ENCODE measurements around the gene PIM3.

Gene PIM3

DNA sequence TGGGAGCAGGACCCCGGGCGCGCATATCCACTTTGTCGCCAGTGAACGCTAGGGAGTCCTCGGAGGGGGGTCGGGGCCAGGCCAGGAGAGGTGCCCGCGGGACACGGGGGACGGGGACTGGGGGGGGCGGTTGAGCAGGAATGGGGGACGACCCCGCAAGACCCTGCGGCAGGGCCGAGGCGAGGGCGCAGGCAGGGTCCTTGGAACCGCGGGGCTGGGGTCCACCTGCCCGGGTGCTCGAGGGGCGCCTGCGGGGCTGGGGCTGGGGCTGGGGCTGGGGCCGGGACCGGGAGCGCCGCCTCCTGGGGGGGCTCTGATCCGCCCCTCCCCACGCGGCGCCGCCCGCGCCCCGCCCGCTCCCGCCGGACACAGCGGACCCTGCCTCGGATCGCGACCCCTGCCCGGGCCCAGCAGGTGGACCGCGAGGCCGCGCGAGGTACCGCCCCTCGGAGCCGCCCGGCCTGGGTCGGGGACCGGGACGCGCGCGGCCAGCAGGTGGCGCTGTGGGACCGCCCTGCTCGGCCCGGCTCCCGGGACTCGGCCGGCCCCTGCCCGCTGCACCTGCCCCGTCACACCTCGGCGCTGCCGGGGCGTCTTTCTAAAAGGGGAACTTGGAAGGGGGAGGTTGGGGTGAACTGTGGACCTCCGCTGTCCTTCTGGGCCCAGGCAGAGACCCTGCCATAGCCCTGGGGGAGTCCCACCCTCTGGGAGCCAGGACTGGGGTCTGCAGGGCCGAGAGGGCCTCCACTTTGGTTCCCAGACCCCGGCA lies 31.2 kb upstream of the PIM3 start:
- Histone ChIP-seq H3K4me3 (ENCODE audit: low read length) (no peak overlapping the region), H3K27me3 (ENCODE audit: insufficient read depth, low read length) (peaks cover 19% of the 10 kb centered on the region), H3K27ac (ENCODE audit: low read length) (no peak overlapping the region), H3K4me1 (ENCODE audit: insufficient read depth, low read length) (no peaks in the 10 kb centered on the region), H3K9ac (ENCODE audit: low read depth, low read length) (no peak overlapping the region), H3K36me3 (ENCODE audit: insufficient read depth, low read depth, low read length) (no peaks in the 10 kb centered on the region), H3K9me3 (ENCODE audit: insufficient read depth, low read depth, low read length) (no peaks in the 10 kb centered on the region)

DNA sequence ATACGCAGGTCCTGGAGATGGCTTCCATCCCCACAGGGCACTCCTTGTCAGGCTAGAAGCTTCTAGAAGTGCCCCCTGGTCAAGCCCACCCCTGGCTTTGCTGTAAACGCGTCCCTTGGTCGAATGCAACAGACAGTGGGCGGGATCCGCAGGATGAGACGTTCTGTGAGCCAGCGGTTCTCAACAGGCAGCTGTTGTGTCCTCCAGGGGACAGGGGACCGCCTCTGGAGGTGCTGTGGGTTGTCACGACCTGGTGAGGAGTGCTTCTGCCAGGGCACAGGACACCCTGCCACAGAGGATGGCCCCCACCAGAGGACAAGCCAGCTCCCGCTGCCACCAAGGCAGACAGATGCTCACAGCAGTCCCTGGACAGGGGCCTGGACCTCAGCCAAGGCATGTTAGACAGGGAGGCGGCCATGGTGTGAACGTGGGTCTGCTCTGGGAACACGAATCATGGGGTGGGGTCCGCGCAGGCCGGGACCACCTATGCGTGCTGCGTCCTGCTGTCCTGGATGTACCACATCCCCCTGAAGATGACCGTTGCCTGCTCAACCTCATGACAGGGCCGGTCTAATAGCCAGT lies 30.5 kb upstream of the PIM3 start:
- Histone ChIP-seq H3K27ac (ENCODE audit: low read length) (no peak overlapping the region), H3K4me3 (ENCODE audit: low read length) (no peak overlapping the region)

DNA sequence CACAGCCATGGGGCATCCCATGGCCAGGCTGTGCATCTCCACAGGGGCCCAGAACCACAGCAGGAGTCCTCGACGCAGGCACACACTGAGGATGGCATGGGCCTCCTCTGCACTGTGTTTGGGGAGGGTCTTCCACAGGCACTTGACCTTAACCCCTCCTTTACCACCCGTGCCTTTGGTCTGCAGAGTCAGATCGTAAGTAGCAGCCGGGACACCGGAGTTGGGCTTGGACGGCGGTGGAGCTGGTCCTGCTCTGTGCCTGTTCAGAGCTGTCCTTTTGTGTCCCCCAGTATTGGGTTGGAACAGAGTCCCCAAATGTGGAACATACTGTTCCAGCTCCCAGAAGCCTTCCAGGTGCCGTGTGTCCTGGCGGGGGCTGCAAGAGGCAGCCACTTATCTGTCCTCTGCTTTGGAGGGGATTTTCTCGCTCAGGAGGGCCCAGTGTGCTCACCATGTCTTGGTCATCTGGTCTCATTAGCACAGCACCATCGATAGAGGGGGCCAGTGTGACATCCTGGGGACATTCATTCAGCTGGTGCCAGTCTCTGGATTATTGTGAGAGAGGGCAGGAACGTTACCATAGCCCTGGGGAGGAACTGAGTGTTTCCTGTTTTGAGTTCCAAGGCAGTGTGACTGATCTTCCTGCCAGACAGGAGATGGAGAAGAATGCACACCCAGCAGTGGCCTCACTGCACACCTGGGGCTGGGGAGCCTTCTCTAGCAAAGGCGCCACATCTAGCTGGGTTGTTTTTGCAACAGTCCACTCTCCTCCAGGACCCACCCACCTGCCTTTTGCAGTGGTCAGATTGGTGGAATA lies 29.8 kb upstream of the PIM3 start:
- H3K9me3 ChIP-seq (ENCODE audit: insufficient read depth, low read depth, low read length) = no peaks in the 10 kb centered on the region
- no peak overlapping the region for H3K9ac ChIP-seq (ENCODE audit: low read depth, low read length)
- H3K4me3 ChIP-seq (ENCODE audit: low read length) = no peak overlapping the region
- H3K36me3 ChIP-seq (ENCODE audit: insufficient read depth, low read depth, low read length) = no peaks in the 10 kb centered on the region
- peaks cover 19% of the 10 kb centered on the region for H3K27me3 ChIP-seq (ENCODE audit: insufficient read depth, low read length)
- H3K4me1 ChIP-seq (ENCODE audit: insufficient read depth, low read length) = no peaks in the 10 kb centered on the region
- H3K27ac ChIP-seq (ENCODE audit: low read length) = no peak overlapping the region

More for the DNA sequence above, 30.5 kb upstream of the PIM3 start:
- no peaks in the 10 kb centered on the region for H3K36me3 ChIP-seq (ENCODE audit: insufficient read depth, low read depth, low read length)
- H3K27me3 ChIP-seq (ENCODE audit: insufficient read depth, low read length) = peaks cover 19% of the 10 kb centered on the region
- no peaks in the 10 kb centered on the region for H3K4me1 ChIP-seq (ENCODE audit: insufficient read depth, low read length)
- H3K9ac ChIP-seq (ENCODE audit: low read depth, low read length) = no peak overlapping the region
- no peaks in the 10 kb centered on the region for H3K9me3 ChIP-seq (ENCODE audit: insufficient read depth, low read depth, low read length)

DNA sequence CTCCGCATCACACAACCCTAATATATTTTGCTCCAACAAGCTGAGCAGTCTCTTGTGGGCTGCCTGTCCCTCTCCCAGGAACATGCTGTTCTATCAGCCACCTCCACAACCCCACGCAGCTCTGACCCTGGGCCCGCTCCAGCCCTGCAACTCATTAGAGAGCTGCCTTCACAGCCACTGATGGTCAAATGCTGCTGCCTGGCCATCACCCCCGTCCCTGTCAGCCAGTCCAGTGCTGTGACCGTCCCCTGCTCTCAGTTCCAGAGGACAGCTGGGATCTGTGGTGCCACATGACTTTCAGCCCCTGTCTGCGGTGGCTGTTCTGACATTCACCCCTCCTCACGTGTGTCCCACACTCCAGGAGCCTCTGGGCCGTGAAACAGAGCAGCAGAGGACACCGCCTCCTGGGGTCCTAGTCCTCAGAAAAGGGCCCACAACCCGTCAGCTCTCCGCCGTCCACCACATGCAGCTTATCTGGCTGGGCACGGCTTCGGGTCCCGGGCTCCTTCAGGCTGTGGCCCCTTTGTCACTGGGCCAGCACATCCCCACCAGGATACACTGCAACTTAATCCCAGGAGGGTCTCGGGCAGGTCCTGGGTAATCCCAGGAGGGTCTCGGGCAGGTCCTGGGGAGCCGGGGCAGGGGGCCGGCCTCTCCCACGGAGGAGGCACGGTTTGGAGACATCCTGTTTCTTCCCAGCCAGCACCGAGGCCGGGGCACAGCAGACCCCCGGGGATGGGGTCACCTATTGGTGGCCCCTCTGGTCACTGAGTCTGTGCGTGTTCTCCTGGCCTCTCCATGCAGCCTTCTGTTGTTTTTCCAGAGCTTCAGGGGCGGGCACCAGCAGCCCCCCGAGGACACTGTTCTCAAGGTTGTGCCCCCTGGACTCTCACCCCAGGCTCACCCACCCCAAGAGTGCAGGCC lies 27.1 kb upstream of the PIM3 start:
- Histone ChIP-seq H3K9ac (ENCODE audit: low read depth, low read length) (no peak overlapping the region), H3K9me3 (ENCODE audit: insufficient read depth, low read depth, low read length) (no peaks in the 10 kb centered on the region), H3K36me3 (ENCODE audit: insufficient read depth, low read depth, low read length) (no peaks in the 10 kb centered on the region), H3K4me1 (ENCODE audit: insufficient read depth, low read length) (no peaks in the 10 kb centered on the region), H3K4me3 (ENCODE audit: low read length) (no peak overlapping the region), H3K27me3 (ENCODE audit: insufficient read depth, low read length) (peaks cover 19% of the 10 kb centered on the region), H3K27ac (ENCODE audit: low read length) (no peak overlapping the region)

DNA sequence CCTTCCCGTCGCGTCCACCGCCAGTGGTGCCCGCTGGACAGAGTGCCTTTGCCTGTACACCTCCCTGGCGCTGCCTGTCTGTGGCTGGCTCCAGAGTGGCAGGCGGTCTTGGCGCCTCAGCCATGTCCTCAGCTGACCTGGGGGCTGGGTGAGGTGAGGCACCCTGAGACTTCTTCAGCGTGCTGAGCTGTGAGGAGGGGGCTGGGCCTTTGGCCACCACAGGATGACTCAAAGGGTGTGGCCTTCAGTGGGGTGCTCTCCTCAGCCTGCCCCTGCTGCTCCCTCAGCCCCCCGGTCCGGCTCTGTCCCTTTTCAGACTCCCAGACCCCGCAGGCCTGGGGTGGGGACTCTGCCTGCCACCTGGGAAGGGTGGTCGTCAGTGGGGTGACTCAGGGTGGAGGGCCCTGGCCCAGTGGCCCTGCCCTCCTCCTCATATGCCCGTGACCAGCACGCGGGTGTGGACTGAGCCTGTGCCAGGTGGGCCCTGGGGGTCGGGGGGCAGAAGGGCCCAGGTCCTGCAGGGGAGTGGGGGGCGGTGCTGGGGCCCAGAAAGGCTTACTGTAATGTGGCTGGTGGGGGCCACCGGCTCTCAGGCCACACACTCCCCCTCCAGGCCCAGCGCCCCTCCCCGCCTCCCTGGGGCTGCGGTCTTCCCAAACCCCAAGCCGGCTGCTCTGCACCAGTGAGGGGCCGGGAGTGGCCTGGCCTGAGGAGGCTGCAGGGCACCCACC lies 26.2 kb upstream of the PIM3 start:
- H3K27me3 ChIP-seq (ENCODE audit: insufficient read depth, low read length) = peaks cover 19% of the 10 kb centered on the region
- no peaks in the 10 kb centered on the region for H3K4me1 ChIP-seq (ENCODE audit: insufficient read depth, low read length)
- no peaks in the 10 kb centered on the region for H3K36me3 ChIP-seq (ENCODE audit: insufficient read depth, low read depth, low read length)
- H3K9me3 ChIP-seq (ENCODE audit: insufficient read depth, low read depth, low read length) = no peaks in the 10 kb centered on the region
- peak overlapping the region; percentile 50; the same call in 1 of the 2 replicates for H3K4me3 ChIP-seq (ENCODE audit: low read length)
- no peak overlapping the region; the same call in 1 of the 2 replicates for H3K9ac ChIP-seq (ENCODE audit: low read depth, low read length)
- H3K27ac ChIP-seq (ENCODE audit: low read length) = no peak overlapping the region

DNA sequence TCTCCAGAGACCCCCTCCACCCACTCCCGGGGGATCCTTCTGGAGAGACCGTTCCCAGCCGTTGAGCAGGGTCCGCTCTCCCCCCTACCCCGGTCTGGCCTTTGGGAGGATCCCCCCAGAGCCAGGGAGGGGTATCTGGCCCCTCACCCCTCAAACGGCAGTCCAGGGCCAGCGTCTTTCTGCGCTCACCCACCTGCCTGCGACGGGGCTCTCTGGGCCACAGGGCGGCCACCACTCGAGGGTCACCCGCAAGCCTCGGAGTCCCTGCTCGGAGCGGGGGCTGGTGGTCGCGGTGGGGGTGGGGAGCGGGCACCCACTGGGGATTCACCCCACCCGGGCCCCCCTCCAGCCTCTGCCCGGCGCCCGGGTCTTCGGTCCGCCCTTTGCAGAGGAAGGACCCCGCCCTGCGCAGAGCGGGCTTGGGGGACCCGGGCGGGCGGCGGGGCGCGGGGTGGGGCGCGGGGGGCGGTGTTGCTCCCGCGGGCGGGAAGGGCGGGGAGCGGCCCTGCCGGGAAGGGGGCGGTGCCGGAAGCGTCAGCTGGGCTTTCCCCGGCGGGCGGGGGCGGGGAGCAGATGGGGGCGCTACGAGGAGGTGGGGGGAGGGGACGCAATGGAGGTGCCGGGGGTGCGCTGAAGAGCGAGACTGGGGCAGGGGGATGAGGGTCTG lies 25.5 kb upstream of the PIM3 start:
- H3K27ac ChIP-seq (ENCODE audit: low read length) = no peak overlapping the region
- peak overlapping the region; percentile 50; the same call in 1 of the 2 replicates for H3K4me3 ChIP-seq (ENCODE audit: low read length)
- peaks cover 14% of the 10 kb centered on the region for H3K27me3 ChIP-seq (ENCODE audit: insufficient read depth, low read length)
- H3K9ac ChIP-seq (ENCODE audit: low read depth, low read length) = no peak overlapping the region; the same call in 1 of the 2 replicates
- H3K9me3 ChIP-seq (ENCODE audit: insufficient read depth, low read depth, low read length) = no peaks in the 10 kb centered on the region
- no peaks in the 10 kb centered on the region for H3K36me3 ChIP-seq (ENCODE audit: insufficient read depth, low read depth, low read length)
- H3K4me1 ChIP-seq (ENCODE audit: insufficient read depth, low read length) = no peaks in the 10 kb centered on the region

DNA sequence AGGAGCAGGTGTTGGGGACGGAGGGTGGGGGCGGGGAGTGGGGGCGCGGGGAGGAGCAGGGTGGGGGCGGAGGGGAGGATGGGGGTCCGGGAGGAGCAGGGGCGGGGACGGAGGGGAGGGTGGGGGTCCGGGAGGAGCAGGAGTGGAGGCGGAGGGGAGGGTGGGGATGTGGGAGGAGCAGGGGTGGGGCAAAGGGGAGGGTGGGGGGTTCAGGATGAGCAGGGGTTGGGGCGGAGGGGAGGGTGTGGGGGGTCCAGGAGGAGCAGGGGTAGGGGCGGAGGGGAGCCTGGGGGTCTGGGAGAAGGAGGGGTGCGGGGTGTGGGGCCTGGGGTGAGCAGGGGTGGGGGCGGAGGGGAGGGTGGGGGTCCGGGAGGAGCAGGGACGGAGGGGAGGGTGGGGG lies 25.0 kb upstream of the PIM3 start:
- H3K9ac ChIP-seq (ENCODE audit: low read depth, low read length) = no peak overlapping the region
- H3K9me3 ChIP-seq (ENCODE audit: insufficient read depth, low read depth, low read length) = no peaks in the 10 kb centered on the region
- H3K36me3 ChIP-seq (ENCODE audit: insufficient read depth, low read depth, low read length) = no peaks in the 10 kb centered on the region
- no peak overlapping the region for H3K27ac ChIP-seq (ENCODE audit: low read length)
- no peaks in the 10 kb centered on the region for H3K4me1 ChIP-seq (ENCODE audit: insufficient read depth, low read length)
- H3K4me3 ChIP-seq (ENCODE audit: low read length) = no peak overlapping the region
- H3K27me3 ChIP-seq (ENCODE audit: insufficient read depth, low read length) = peaks cover 9% of the 10 kb centered on the region

DNA sequence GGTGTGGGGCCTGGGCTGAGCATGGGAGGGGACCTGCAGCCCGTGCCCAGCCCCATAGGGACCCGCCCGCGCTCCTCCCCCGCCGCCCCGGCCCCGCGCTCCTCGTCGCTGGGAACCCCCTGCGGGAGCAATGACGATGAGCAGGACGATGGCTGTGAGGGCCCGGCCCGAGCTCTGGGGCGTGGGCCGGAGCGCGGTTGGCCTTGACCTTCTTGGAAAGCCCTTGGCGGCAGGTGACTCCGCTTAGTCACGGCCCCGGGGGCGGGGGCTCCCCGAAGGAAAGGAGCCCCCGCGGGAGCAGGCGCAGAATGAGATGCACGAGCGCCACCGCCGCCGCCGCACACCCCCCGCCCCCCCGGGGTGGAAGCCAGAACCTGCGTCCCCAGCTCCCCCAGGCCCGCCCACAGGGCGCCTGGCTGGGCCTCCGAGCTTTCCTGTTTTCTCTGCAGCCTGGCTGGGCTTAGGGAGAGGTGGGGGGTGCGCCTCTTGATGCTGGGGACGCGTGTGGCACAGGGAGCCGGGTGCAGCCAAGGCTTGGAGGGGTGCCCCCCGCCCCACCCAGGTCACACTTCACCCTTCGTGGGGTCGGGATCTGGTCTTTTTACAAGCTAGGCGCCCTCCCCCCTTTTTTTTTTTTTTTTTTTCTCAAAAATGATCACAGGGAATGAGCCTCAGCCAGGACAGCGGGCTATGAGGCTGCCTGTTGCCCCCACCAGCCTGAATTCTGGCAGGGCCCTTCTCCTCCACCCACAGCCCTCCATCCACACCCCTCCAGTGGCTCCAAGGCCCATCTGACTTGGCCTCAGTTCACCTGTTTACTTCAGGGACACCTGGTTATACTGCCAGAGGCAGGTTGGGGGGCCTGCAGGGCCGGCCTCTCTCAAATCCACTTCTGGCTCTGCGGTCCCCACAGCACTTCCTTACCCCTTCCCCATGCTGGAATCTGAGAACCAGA lies 24.3 kb upstream of the PIM3 start:
- no peak overlapping the region; the same call in 1 of the 2 replicates for H3K9ac ChIP-seq (ENCODE audit: low read depth, low read length)
- no peak overlapping the region for H3K27ac ChIP-seq (ENCODE audit: low read length)
- H3K36me3 ChIP-seq (ENCODE audit: insufficient read depth, low read depth, low read length) = no peaks in the 10 kb centered on the region
- no peaks in the 10 kb centered on the region for H3K4me1 ChIP-seq (ENCODE audit: insufficient read depth, low read length)
- H3K9me3 ChIP-seq (ENCODE audit: insufficient read depth, low read depth, low read length) = no peaks in the 10 kb centered on the region
- 0 out of 2 replicates have a peak, but pooled peaks cover 3% of the 10 kb centered on the region for H3K27me3 ChIP-seq (ENCODE audit: insufficient read depth, low read length)
- H3K4me3 ChIP-seq (ENCODE audit: low read length) = peak overlapping the region; percentile 54; the same call in 1 of the 2 replicates

DNA sequence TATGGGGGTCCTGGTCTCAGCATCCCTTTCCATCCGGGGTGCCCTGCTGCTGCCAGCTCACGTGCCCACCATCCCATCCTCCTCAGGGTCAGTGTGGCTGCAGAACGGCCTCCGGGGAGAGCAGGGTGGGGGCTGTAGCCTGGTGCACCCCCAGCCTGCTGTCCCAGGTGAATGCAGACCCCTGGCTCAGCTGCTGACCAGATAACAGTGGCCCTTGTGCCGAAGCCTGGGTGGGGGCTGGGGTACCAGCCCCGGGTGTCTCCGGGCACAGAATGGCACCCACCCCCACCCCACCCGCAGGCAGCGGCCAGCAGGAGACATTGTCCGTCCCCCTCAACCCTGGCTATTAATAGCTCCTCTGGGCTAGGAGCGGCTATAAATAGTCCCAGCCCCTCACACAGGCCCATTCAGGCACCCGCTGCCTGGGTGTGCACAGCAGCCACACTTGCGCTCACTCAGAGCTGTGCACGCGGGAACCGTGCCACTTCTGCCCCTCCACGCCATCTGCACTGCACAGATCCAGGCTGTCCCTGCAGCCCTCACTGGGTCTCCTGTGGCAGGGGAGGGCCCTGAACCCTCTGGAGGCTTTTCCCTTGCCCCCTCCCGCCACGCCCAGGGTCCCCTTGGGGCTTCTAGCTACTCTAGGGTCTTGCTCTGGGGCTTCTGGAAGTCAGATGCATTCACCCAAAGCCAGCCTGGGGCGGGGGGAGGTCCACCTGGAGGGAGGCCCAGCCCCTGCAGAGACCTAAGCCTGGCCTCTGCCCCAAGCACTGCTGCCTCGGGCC lies 23.4 kb upstream of the PIM3 start:
- no peaks in the 10 kb centered on the region for H3K4me1 ChIP-seq (ENCODE audit: insufficient read depth, low read length)
- no peak overlapping the region for H3K27ac ChIP-seq (ENCODE audit: low read length)

More for the DNA sequence above, 23.4 kb upstream of the PIM3 start:
- Histone ChIP-seq H3K36me3 (ENCODE audit: insufficient read depth, low read depth, low read length) (no peaks in the 10 kb centered on the region), H3K4me3 (ENCODE audit: low read length) (no peak overlapping the region), H3K27me3 (ENCODE audit: insufficient read depth, low read length) (no peaks in the 10 kb centered on the region), H3K9ac (ENCODE audit: low read depth, low read length) (no peak overlapping the region), H3K9me3 (ENCODE audit: insufficient read depth, low read depth, low read length) (no peaks in the 10 kb centered on the region)
